Neural progenitor cell (in vitro differentiated cells): ENCODE data around the gene HPSE2. TPM values are rescaled to one million over a fixed set of nuclear protein-coding genes. Genes with fewer than 3 reads are reported as not detected.

Source experiments
- DNase-seq: peaks from one replicate; pipeline ENCODE4 v3.0.0-alpha.2; 2016; ENCODE audit warnings: low spot score
- H2AFZ ChIP-seq: fragments of 200-600 bp; sonication (generic); replicated peaks from 2 replicates; pipeline ENCODE4 v1.6.1; 2016; ENCODE audit warnings: antibody characterized with exemption
- H3F3A ChIP-seq: fragments of 200-600 bp; sonication (generic); 2 replicates; pipeline ENCODE4 v1.6.1; 2016; ENCODE audit warnings: antibody characterized with exemption, low read depth
- H3K27ac ChIP-seq: fragments of 200-600 bp; sonication (generic); 2 replicates; pipeline ENCODE4 v1.5.1; 2016; ENCODE audit warnings: mild to moderate bottlenecking
- H3K27me3 ChIP-seq: fragments of 200-600 bp; sonication (generic); 2 replicates; pipeline ENCODE4 v1.6.1; 2016; ENCODE audit warnings: mild to moderate bottlenecking, moderate library complexity
- H3K36me3 ChIP-seq: fragments of 200-600 bp; sonication (generic); 2 replicates; pipeline ENCODE4 v1.5.1; 2016
- H3K4me1 ChIP-seq: fragments of 200-600 bp; sonication (generic); 2 replicates; pipeline ENCODE4 v1.6.1; 2016; ENCODE audit warnings: mixed run types
- H3K4me2 ChIP-seq: fragments of 200-600 bp; sonication (generic); 2 replicates; pipeline ENCODE4 v1.6.1; 2016
- H3K4me3 ChIP-seq: fragments of 200-600 bp; sonication (generic); 2 replicates; pipeline ENCODE4 v1.5.1; 2016
- H3K79me2 ChIP-seq: fragments of 200-600 bp; sonication (generic); 2 replicates; pipeline ENCODE4 v1.6.1; 2016; ENCODE audit warnings: low read depth
- H3K9ac ChIP-seq: fragments of 200-600 bp; sonication (generic); 2 replicates; pipeline ENCODE4 v1.6.1; 2016
- H3K9me3 ChIP-seq: fragments of 200-600 bp; sonication (generic); 2 replicates; pipeline ENCODE4 v1.5.1; 2016; ENCODE audit warnings: low read depth
- H4K20me1 ChIP-seq: fragments of 200-600 bp; sonication (generic); 2 replicates; pipeline ENCODE4 v1.6.1; 2016; ENCODE audit warnings: low read depth
- H3K27ac Mint-ChIP-seq: 3 replicates; pipeline ENCODE4 v1.8.0; 2021; ENCODE audit warnings: mixed read lengths
- H3K27me3 Mint-ChIP-seq: 2 replicates; pipeline ENCODE4 v1.8.0; 2022; ENCODE audit warnings: low read depth, mild to moderate bottlenecking, inconsistent platforms, moderate library complexity, mixed read lengths; ENCODE audit not compliant: insufficient read depth
- H3K36me3 Mint-ChIP-seq: 3 replicates; pipeline ENCODE4 v1.8.0; 2021; ENCODE audit warnings: mixed read lengths
- H3K4me1 Mint-ChIP-seq: 3 replicates; pipeline ENCODE4 v1.8.0; 2021; ENCODE audit warnings: mixed read lengths
- H3K4me3 Mint-ChIP-seq: 3 replicates; pipeline ENCODE4 v1.8.0; 2021; ENCODE audit warnings: mild to moderate bottlenecking, moderate library complexity, mixed read lengths
- H3K9me3 Mint-ChIP-seq: 3 replicates; pipeline ENCODE4 v1.8.0; 2020; ENCODE audit warnings: mixed read lengths
- CTCF ChIP-seq: fragments of 200-600 bp; sonication (generic); IDR thresholded peaks from 2 replicates; pipeline ENCODE4 v1.5.1; 2017; ENCODE audit warnings: antibody characterized with exemption, mild to moderate bottlenecking
- EZH2 ChIP-seq: fragments of 200-600 bp; sonication (generic); IDR thresholded peaks from 2 replicates; pipeline ENCODE4 v1.6.1; 2017; ENCODE audit warnings: antibody characterized with exemption, mild to moderate bottlenecking, moderate library complexity
- EZH2phosphoT487 ChIP-seq: fragments of 200-600 bp; sonication (generic); IDR thresholded peaks from 2 replicates; pipeline ENCODE4 v1.6.1; 2017; ENCODE audit warnings: antibody characterized with exemption
- total RNA-seq: library from RNA; depleted of rRNA; stranded (reverse); fragments of >200 nt; gene quantifications from 2 replicates; pipeline ENCODE4 v1.2.3, GENCODE V29; 2015; ENCODE audit warnings: low replicate concordance

HPSE2 gene
- total RNA-seq, 1 donor from 2014 or later = 3.4 TPM

- Histone ChIP-seq H3K27me3 (no peaks in the 10 kb centered on the region), H3K79me2 (no peaks in the 10 kb centered on the region), H3K27ac (no peak overlapping the region), H3F3A (peaks cover 8% of the 10 kb centered on the region), H3K36me3 (no peaks in the 10 kb centered on the region), H3K9me3 (no peaks in the 10 kb centered on the region), H3K4me1 (peaks cover 24% of the 10 kb centered on the region), H4K20me1 (no peaks in the 10 kb centered on the region), H3K9ac (no peak overlapping the region), H2AFZ (no peak overlapping the region), H3K4me3 (no peak overlapping the region), H3K4me2 (no peak overlapping the region)
- no peak for DNase-seq
- no peak overlapping the region for H3K27ac Mint-ChIP-seq
- H3K4me1 Mint-ChIP-seq = peaks cover 26% of the 10 kb centered on the region
- H3K27me3 Mint-ChIP-seq = peaks cover 8% of the 10 kb centered on the region
- H3K9me3 Mint-ChIP-seq = peaks cover 4% of the 10 kb centered on the region
- no peaks in the 10 kb centered on the region for H3K36me3 Mint-ChIP-seq
- TF ChIP-seq CTCF (no peak), EZH2 (no peak), EZH2phosphoT487 (no peak)
- H3K4me3 Mint-ChIP-seq = no peak overlapping the region
Observed at GRCh38 chr10:98517672-98518071, 718.0 kb downstream of the HPSE2 start.

- H3K79me2 ChIP-seq = no peaks in the 10 kb centered on the region
- no peak overlapping the region for H2AFZ ChIP-seq
- H3K36me3 ChIP-seq = no peaks in the 10 kb centered on the region
- H3K36me3 Mint-ChIP-seq = no peaks in the 10 kb centered on the region
- H3K4me3 Mint-ChIP-seq = no peak overlapping the region
- H4K20me1 ChIP-seq = no peaks in the 10 kb centered on the region
- peaks cover 8% of the 10 kb centered on the region for H3F3A ChIP-seq
- peaks cover 26% of the 10 kb centered on the region for H3K4me1 Mint-ChIP-seq
- TF ChIP-seq EZH2phosphoT487 (no peak), EZH2 (no peak), CTCF (no peak)
- no peak overlapping the region for H3K27ac ChIP-seq
- H3K4me1 ChIP-seq = peaks cover 24% of the 10 kb centered on the region
- no peak overlapping the region for H3K27ac Mint-ChIP-seq
- no peaks in the 10 kb centered on the region for H3K9me3 ChIP-seq
- H3K9me3 Mint-ChIP-seq = peaks cover 6% of the 10 kb centered on the region
- no peak overlapping the region for H3K4me2 ChIP-seq
- H3K4me3 ChIP-seq = no peak overlapping the region
- DNase-seq = no peak
- H3K27me3 ChIP-seq = no peaks in the 10 kb centered on the region
- peaks cover 9% of the 10 kb centered on the region for H3K27me3 Mint-ChIP-seq
- H3K9ac ChIP-seq = no peak overlapping the region
Observed at GRCh38 chr10:98516352-98516751, 719.3 kb downstream of the HPSE2 start.

- H3F3A ChIP-seq = no peaks in the 10 kb centered on the region
- peaks cover 4% of the 10 kb centered on the region for H3K9me3 Mint-ChIP-seq
- H3K27me3 Mint-ChIP-seq = peaks cover 9% of the 10 kb centered on the region
- H3K9ac ChIP-seq = no peak overlapping the region
- H3K27ac ChIP-seq = no peak overlapping the region
- no peak overlapping the region for H3K27ac Mint-ChIP-seq
- H3K9me3 ChIP-seq = no peaks in the 10 kb centered on the region
- no peak overlapping the region for H3K4me2 ChIP-seq
- no peak overlapping the region for H2AFZ ChIP-seq
- no peaks in the 10 kb centered on the region for H3K36me3 ChIP-seq
- H3K27me3 ChIP-seq = no peaks in the 10 kb centered on the region
- DNase-seq = no peak
- TF ChIP-seq CTCF (no peak), EZH2 (no peak), EZH2phosphoT487 (no peak)
- no peak overlapping the region for H3K4me3 ChIP-seq
- H3K4me1 ChIP-seq = peaks cover 6% of the 10 kb centered on the region
- H3K4me1 Mint-ChIP-seq = peaks cover 6% of the 10 kb centered on the region
- H3K79me2 ChIP-seq = no peaks in the 10 kb centered on the region
- H3K36me3 Mint-ChIP-seq = no peaks in the 10 kb centered on the region
- H3K4me3 Mint-ChIP-seq = no peak overlapping the region
- H4K20me1 ChIP-seq = no peaks in the 10 kb centered on the region
Observed at GRCh38 chr10:98513704-98514103, 721.9 kb downstream of the HPSE2 start.

- peaks cover 6% of the 10 kb centered on the region for H3K27me3 Mint-ChIP-seq
- H3K4me3 ChIP-seq = no peak overlapping the region
- no peaks in the 10 kb centered on the region for H3K36me3 Mint-ChIP-seq
- H3K4me1 ChIP-seq = peaks cover 6% of the 10 kb centered on the region
- no peak overlapping the region for H3K27ac ChIP-seq
- H3K9ac ChIP-seq = no peak overlapping the region
- no peak overlapping the region for H2AFZ ChIP-seq
- H3K36me3 ChIP-seq = no peaks in the 10 kb centered on the region
- no peak overlapping the region for H3K27ac Mint-ChIP-seq
- no peaks in the 10 kb centered on the region for H3K27me3 ChIP-seq
- no peak for TF ChIP-seq EZH2phosphoT487
- no peak for TF ChIP-seq EZH2
- TF ChIP-seq CTCF = no peak
- no peaks in the 10 kb centered on the region for H3F3A ChIP-seq
- no peak for DNase-seq
- H3K4me2 ChIP-seq = no peak overlapping the region
- no peaks in the 10 kb centered on the region for H3K79me2 ChIP-seq
- peaks cover 4% of the 10 kb centered on the region for H3K9me3 Mint-ChIP-seq
- H3K9me3 ChIP-seq = no peaks in the 10 kb centered on the region
- H3K4me1 Mint-ChIP-seq = peaks cover 5% of the 10 kb centered on the region
- no peaks in the 10 kb centered on the region for H4K20me1 ChIP-seq
- no peak overlapping the region for H3K4me3 Mint-ChIP-seq
Observed at GRCh38 chr10:98511876-98512275, 723.8 kb downstream of the HPSE2 start.
